Left lung (tissue), 10 donors: ENCODE measurements around the gene MYL11. TPM values are rescaled to one million over a fixed set of nuclear protein-coding genes. Genes with fewer than 3 reads are reported as not detected.

Source experiments
- ATAC-seq: fragments of 200-7000 bp; cut with Tn5 transposase; one replicate; pipeline ENCODE4 v1.9.1; 2020; ENCODE audit warnings: moderate library complexity
- DNase-seq, 4 donors: peaks; one replicate each; pipeline ENCODE4 v3.0.0-alpha.2; 2013 to 2020
- H3K27ac ChIP-seq, 2 donors: fragments of 200-600 bp; sonication (generic) in 1 of 2; one replicate each; pipeline versions ENCODE4 v1.5.0 to v1.8.0; 2020 to 2021
- H3K27me3 ChIP-seq, 2 donors: fragments of 200-600 bp; sonication (generic) in 1 of 2; one replicate each; pipeline versions ENCODE4 v1.5.0 to v1.8.0; 2020 to 2021
- H3K36me3 ChIP-seq, 2 donors: fragments of 200-600 bp; sonication (generic) in 1 of 2; one replicate each; pipeline versions ENCODE4 v1.5.0 to v1.8.0; 2020 to 2021
- H3K4me1 ChIP-seq, 2 donors: fragments of 200-600 bp; one replicate each; pipeline ENCODE4 v1.8.0; 2021
- H3K4me3 ChIP-seq, 2 donors: fragments of 200-600 bp; sonication (generic) in 1 of 2; one replicate each; pipeline versions ENCODE4 v1.5.0 to v1.8.0; 2020 to 2021; ENCODE audit warnings: mild to moderate bottlenecking in 1 of 2
- H3K9me3 ChIP-seq, 2 donors: fragments of 200-600 bp; sonication (generic) in 1 of 2; one replicate each; pipeline versions ENCODE4 v1.5.0 to v1.8.0; 2020 to 2021
- intact Hi-C, 2 donors: fragments of 100-400 bp; cut with DNase I; formaldehyde crosslinking; loops; one replicate each; pipeline versions ENCODE4 v1.11.2 to v1.14.2; 2022
- polyA plus RNA-seq, 6 donors: library from polyadenylated mRNA; unstranded; fragments of 120-200 nt; gene quantifications; one replicate each; pipeline ENCODE4 v1.2.1, GENCODE V29; 2013; ENCODE audit not compliant: insufficient read length in 6 of 6
- total RNA-seq, 2 donors: library from RNA; stranded (reverse); fragmentation: NEBNext Ultra II Directional; extraction: Animal tissue kit (Norgen Biotek cat#: 25700); gene quantifications; one replicate each; pipeline ENCODE4 v1.2.1, GENCODE V29; 2021
- TF ChIP-seq, protein P1 (sequence below), 2 donors: fragments of 200-600 bp; sonication (generic) in 1 of 2; IDR thresholded peaks; one replicate each; pipeline versions ENCODE4 v1.5.0 to v1.8.0; 2021; ENCODE audit warnings: antibody characterized with exemption in 2 of 2
- donor health status: DM: no; HTN: yes; CAD: no.
- donor health status: DM: no; HTN: no; CAD: no.

MYL11 gene
- total and polyA plus RNA-seq, 8 donors: 0.27 to 1.6 (median 0.71) TPM; not detected in 3

- TF ChIP-seq, protein P1, sequence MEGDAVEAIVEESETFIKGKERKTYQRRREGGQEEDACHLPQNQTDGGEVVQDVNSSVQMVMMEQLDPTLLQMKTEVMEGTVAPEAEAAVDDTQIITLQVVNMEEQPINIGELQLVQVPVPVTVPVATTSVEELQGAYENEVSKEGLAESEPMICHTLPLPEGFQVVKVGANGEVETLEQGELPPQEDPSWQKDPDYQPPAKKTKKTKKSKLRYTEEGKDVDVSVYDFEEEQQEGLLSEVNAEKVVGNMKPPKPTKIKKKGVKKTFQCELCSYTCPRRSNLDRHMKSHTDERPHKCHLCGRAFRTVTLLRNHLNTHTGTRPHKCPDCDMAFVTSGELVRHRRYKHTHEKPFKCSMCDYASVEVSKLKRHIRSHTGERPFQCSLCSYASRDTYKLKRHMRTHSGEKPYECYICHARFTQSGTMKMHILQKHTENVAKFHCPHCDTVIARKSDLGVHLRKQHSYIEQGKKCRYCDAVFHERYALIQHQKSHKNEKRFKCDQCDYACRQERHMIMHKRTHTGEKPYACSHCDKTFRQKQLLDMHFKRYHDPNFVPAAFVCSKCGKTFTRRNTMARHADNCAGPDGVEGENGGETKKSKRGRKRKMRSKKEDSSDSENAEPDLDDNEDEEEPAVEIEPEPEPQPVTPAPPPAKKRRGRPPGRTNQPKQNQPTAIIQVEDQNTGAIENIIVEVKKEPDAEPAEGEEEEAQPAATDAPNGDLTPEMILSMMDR (IDR thresholded peaks at IDR 0.05): no peak
- Histone ChIP-seq H3K4me3 (peak overlapping the region; percentile 45 to 69), H3K36me3 (no peaks in the 10 kb centered on the region), H3K4me1 (peaks cover 4 to 33% of the 10 kb centered on the region in 2 donors), H3K27me3 (no peaks in the 10 kb centered on the region), H3K9me3 (no peaks in the 10 kb centered on the region), H3K27ac (peak overlapping the region; percentile 99 to 100)
- intact Hi-C loops: no loop called here
- ATAC-seq: peak; percentile 97
- DNase-seq: peak; percentile 97 to 100 (median 99)
These were observed 3.9 kb downstream of the MYL11 start for GRCh38 chr16:30378236-30379157.

DNA sequence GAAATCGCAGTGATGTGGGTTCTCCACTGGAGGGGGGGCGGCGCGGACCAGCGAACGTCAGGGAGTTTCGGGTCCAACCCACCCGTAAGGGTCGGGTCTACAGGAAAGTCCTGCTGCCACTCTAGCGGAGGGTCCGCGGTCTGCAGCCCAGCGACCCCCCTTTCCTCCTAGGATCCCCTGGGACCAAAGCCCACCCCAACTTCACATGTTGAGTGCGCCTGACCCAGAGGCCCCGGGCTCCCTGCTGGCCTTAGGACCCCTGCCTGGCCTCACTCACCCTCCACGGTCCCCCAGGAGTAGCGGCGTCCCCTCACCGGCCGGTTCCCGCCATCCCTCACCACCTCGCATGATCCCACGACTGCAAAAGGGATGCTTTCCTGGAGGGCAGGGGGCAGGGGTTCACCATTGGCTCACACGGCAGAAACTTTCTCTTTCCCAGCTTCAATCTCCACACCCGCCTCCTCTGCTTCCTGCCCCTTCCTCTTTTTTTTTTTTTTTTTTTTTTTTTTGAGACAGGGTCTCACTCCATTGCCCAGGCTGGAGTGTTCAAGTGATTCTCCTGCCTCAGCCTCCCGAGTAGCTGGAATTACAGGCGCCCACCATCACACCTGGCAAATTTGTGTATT, 4.7 kb downstream of the MYL11 start:
- Histone ChIP-seq H3K27me3 (no peaks in the 10 kb centered on the region), H3K36me3 (no peaks in the 10 kb centered on the region), H3K27ac (peak overlapping the region; percentile 99 to 100), H3K4me1 (peaks cover 4 to 33% of the 10 kb centered on the region in 2 donors), H3K9me3 (no peaks in the 10 kb centered on the region), H3K4me3 (peak overlapping the region; percentile 45 to 69)
- DNase-seq (no peak), ATAC-seq (no peak)
- TF ChIP-seq, protein P1 (IDR thresholded peaks at IDR 0.05): no peak
- intact Hi-C loops: no loop called here

GRCh38 chr16:30380072-30380802, 5.6 kb downstream of the MYL11 start:
- no peak overlapping the region for H3K27ac ChIP-seq
- intact Hi-C loops: no loop called here
- peaks cover 4 to 33% of the 10 kb centered on the region in 2 donors for H3K4me1 ChIP-seq
- H3K4me3 ChIP-seq: no peak overlapping the region
- DNase-seq (no peak), ATAC-seq (no peak)
- no peaks in the 10 kb centered on the region for H3K9me3 ChIP-seq
- TF ChIP-seq, protein P1 (IDR thresholded peaks at IDR 0.05): no peak
- H3K27me3 ChIP-seq: no peaks in the 10 kb centered on the region
- H3K36me3 ChIP-seq: no peaks in the 10 kb centered on the region

DNA sequence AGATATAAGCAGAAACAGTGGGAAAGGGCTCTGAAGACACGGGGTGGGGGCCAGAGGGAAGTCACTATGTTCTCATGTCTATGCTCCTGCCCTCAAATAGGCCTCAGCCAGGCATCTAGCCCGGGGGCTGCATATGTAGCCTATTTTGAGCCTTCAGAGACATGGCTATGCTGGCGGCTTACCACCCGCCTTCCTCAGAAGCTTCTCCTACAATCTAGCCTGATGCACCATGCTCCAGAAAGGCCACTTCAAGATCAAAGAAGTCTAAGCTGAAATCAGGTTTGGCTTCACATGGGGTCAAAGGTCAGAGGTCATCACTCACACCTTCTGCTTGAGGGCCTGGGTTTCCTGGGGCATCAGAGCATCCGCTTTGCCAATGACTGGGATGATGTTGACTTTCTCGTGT, 6.2 kb downstream of the MYL11 start:
- intact Hi-C loops: no loop called here
- no peaks in the 10 kb centered on the region for H3K27me3 ChIP-seq
- DNase-seq (no peak), ATAC-seq (no peak)
- H3K9me3 ChIP-seq: no peaks in the 10 kb centered on the region
- peaks cover 4 to 33% of the 10 kb centered on the region in 2 donors for H3K4me1 ChIP-seq
- no peaks in the 10 kb centered on the region for H3K36me3 ChIP-seq
- no peak overlapping the region for H3K4me3 ChIP-seq
- H3K27ac ChIP-seq: no peak overlapping the region
- TF ChIP-seq, protein P1 (IDR thresholded peaks at IDR 0.05): no peak
